Hepatocyte (in vitro differentiated cells): ENCODE measurements around the gene PGC. TPM values are rescaled to one million over a fixed set of nuclear protein-coding genes. Genes with fewer than 3 reads are reported as not detected.

Experiments used
- DNase-seq: peaks from one replicate; pipeline ENCODE4 v3.0.0-alpha.2; 2016; ENCODE audit warnings: low spot score
- H2AFZ ChIP-seq: fragments of 200-600 bp; sonication (generic); 2 replicates; pipeline ENCODE4 v1.6.0; 2016; ENCODE audit warnings: antibody characterized with exemption, mild to moderate bottlenecking
- H3K27ac ChIP-seq: fragments of 200-600 bp; sonication (generic); 2 replicates; pipeline ENCODE4 v1.5.1; 2016; ENCODE audit warnings: mild to moderate bottlenecking
- H3K27me3 ChIP-seq: fragments of 200-600 bp; sonication (generic); 2 replicates; pipeline ENCODE4 v1.6.1; 2016
- H3K36me3 ChIP-seq: fragments of 200-600 bp; sonication (generic); replicated peaks from 2 replicates; pipeline ENCODE4 v1.5.1; 2016; ENCODE audit warnings: low read depth; ENCODE audit not compliant: insufficient read depth
- H3K4me1 ChIP-seq: fragments of 200-600 bp; sonication (generic); 2 replicates; pipeline ENCODE4 v1.5.1; 2016; ENCODE audit warnings: mild to moderate bottlenecking, moderate library complexity; ENCODE audit not compliant: insufficient read depth
- H3K4me2 ChIP-seq: fragments of 200-600 bp; sonication (generic); 2 replicates; pipeline ENCODE4 v1.6.0; 2016
- H3K4me3 ChIP-seq: fragments of 200-600 bp; sonication (generic); 2 replicates; pipeline ENCODE4 v1.5.1; 2016; ENCODE audit warnings: mild to moderate bottlenecking
- H3K79me2 ChIP-seq: fragments of 200-600 bp; sonication (generic); 2 replicates; pipeline ENCODE4 v1.6.0; 2017; ENCODE audit warnings: mild to moderate bottlenecking
- H3K9me2 ChIP-seq: fragments of 200-600 bp; sonication (generic); replicated peaks from 2 replicates; pipeline ENCODE4 v1.6.0; 2017; ENCODE audit warnings: mild to moderate bottlenecking; ENCODE audit not compliant: insufficient read depth
- H3K9me3 ChIP-seq: fragments of 200-600 bp; sonication (generic); 2 replicates; pipeline ENCODE4 v1.5.1; 2016; ENCODE audit warnings: low read depth, mild to moderate bottlenecking
- H4K20me1 ChIP-seq: fragments of 200-600 bp; sonication (generic); 2 replicates; pipeline ENCODE4 v1.6.0; 2016; ENCODE audit warnings: mild to moderate bottlenecking; ENCODE audit not compliant: insufficient read depth, poor library complexity, severe bottlenecking
- CTCF ChIP-seq: fragments of 200-600 bp; sonication (generic); IDR thresholded peaks from 2 replicates; pipeline ENCODE4 v1.5.1; 2016; ENCODE audit warnings: antibody characterized with exemption, mild to moderate bottlenecking; ENCODE audit not compliant: poor library complexity
- EZH2 ChIP-seq: fragments of 200-600 bp; sonication (generic); IDR thresholded peaks from 2 replicates; pipeline ENCODE4 v1.6.1; 2016; ENCODE audit warnings: antibody characterized with exemption, mild to moderate bottlenecking, borderline replicate concordance
- EZH2phosphoT487 ChIP-seq: fragments of 200-600 bp; sonication (generic); IDR thresholded peaks from one replicate; pipeline ENCODE4 v1.6.1; 2018; ENCODE audit warnings: antibody characterized with exemption, mild to moderate bottlenecking, low read depth, moderate library complexity; ENCODE audit not compliant: unreplicated experiment, severe bottlenecking
- WGBS: methylation state at CpG from one replicate; pipeline ENCODE4 v1.1.6; 2016; ENCODE audit warnings: low lambda C conversion rate; ENCODE audit errors: missing lambda C conversion rate; 5-methylcytosine and 5-hydroxymethylcytosine counted together
- polyA plus RNA-seq: library from polyadenylated mRNA; unstranded; fragments of >200 nt; fragmentation: Nextera tagmentation; extraction: Ambion mirVana; gene quantifications from 2 replicates; pipeline ENCODE4 v1.2.1, GENCODE V29; 2016
- total RNA-seq: library from RNA; depleted of rRNA; stranded (reverse); fragments of >200 nt; gene quantifications from 2 replicates; pipeline ENCODE4 v1.2.3, GENCODE V29; 2014

The PGC gene
- total and polyA plus RNA-seq, 2 experiments from 2014 or later, result 109 to 114 TPM

- H3K4me1 ChIP-seq, result peaks cover 35% of the 10 kb centered on the region
- H3K9me3 ChIP-seq, result no peaks in the 10 kb centered on the region
- no peak overlapping the region for H2AFZ ChIP-seq
- no peak for DNase-seq
- no peak for TF ChIP-seq EZH2
- TF ChIP-seq EZH2phosphoT487, result no peak
- TF ChIP-seq CTCF, result no peak
- no peaks in the 10 kb centered on the region for H3K27me3 ChIP-seq
- no peaks in the 10 kb centered on the region for H3K9me2 ChIP-seq
- peaks cover 6% of the 10 kb centered on the region for H3K79me2 ChIP-seq
- H3K4me3 ChIP-seq, result no peak overlapping the region
- 88% methylated on average over 13 of the region's 13 CpGs for WGBS
- H3K36me3 ChIP-seq, result no peaks in the 10 kb centered on the region
- no peak overlapping the region for H3K4me2 ChIP-seq
- no peaks in the 10 kb centered on the region for H4K20me1 ChIP-seq
- H3K27ac ChIP-seq, result no peak overlapping the region
These were observed 10.2 kb downstream of the PGC start for GRCh38 chr6:41736800-41737555.

- Histone ChIP-seq H3K4me3 (no peak overlapping the region), H3K4me1 (peaks cover 32% of the 10 kb centered on the region), H3K27me3 (no peaks in the 10 kb centered on the region), H3K9me2 (no peaks in the 10 kb centered on the region), H3K27ac (no peak overlapping the region), H4K20me1 (no peaks in the 10 kb centered on the region), H3K4me2 (peak overlapping the region; percentile 55), H2AFZ (no peak overlapping the region), H3K79me2 (peaks cover 13% of the 10 kb centered on the region), H3K9me3 (no peaks in the 10 kb centered on the region), H3K36me3 (no peaks in the 10 kb centered on the region)
- no peak for TF ChIP-seq EZH2phosphoT487
- no peak for TF ChIP-seq CTCF
- TF ChIP-seq EZH2, result no peak
- DNase-seq, result no peak
- 88% methylated on average over 4 of the region's 6 CpGs for WGBS
These were observed 10.9 kb downstream of the PGC start for GRCh38 chr6:41736186-41736733.

GRCh38 chr6:41735427-41736185, 11.6 kb downstream of the PGC start, which contains the start of gene TFEB:
TFEB (minus strand) TSS chr6:41735608; CDS start chr6:41691213, 44,395 bp downstream.
- Histone ChIP-seq H3K36me3 (no peaks in the 10 kb centered on the region), H3K4me2 (peak within 1 kb of the TSS; percentile 95), H2AFZ (peak within 1 kb of the TSS; percentile 86), H3K79me2 (peaks cover 20% of the 10 kb centered on the region), H3K9me2 (no peaks in the 10 kb centered on the region), H3K4me3 (peak within 1 kb of the TSS; percentile 99), H3K27me3 (no peaks in the 10 kb centered on the region), H3K4me1 (peaks cover 26% of the 10 kb centered on the region), H3K27ac (peak within 1 kb of the TSS; percentile 97), H4K20me1 (no peaks in the 10 kb centered on the region), H3K9me3 (no peaks in the 10 kb centered on the region)
- DNase-seq, result peak; percentile 96
- no peak for TF ChIP-seq EZH2phosphoT487
- TF ChIP-seq CTCF, result peak; percentile 89
- no peak for TF ChIP-seq EZH2
- WGBS, result 15% methylated on average over 27 of the region's 50 CpGs
